Hepatocyte (in vitro differentiated cells): ENCODE data around the gene PECR. TPM values are rescaled to one million over a fixed set of nuclear protein-coding genes. Genes with fewer than 3 reads are reported as not detected.
A peak's percentile ranks its signal among the peaks of the same experiment; 100 is the strongest.

ENCODE experiments used
- DNase-seq: peaks from one replicate; pipeline ENCODE4 v3.0.0-alpha.2; 2016; ENCODE audit warnings: low spot score
- H2AFZ ChIP-seq: fragments of 200-600 bp; sonication (generic); 2 replicates; pipeline ENCODE4 v1.6.0; 2016; ENCODE audit warnings: antibody characterized with exemption, mild to moderate bottlenecking
- H3K27ac ChIP-seq: fragments of 200-600 bp; sonication (generic); 2 replicates; pipeline ENCODE4 v1.5.1; 2016; ENCODE audit warnings: mild to moderate bottlenecking
- H3K27me3 ChIP-seq: fragments of 200-600 bp; sonication (generic); 2 replicates; pipeline ENCODE4 v1.6.1; 2016
- H3K36me3 ChIP-seq: fragments of 200-600 bp; sonication (generic); replicated peaks from 2 replicates; pipeline ENCODE4 v1.5.1; 2016; ENCODE audit warnings: low read depth; ENCODE audit not compliant: insufficient read depth
- H3K4me1 ChIP-seq: fragments of 200-600 bp; sonication (generic); 2 replicates; pipeline ENCODE4 v1.5.1; 2016; ENCODE audit warnings: mild to moderate bottlenecking, moderate library complexity; ENCODE audit not compliant: insufficient read depth
- H3K4me2 ChIP-seq: fragments of 200-600 bp; sonication (generic); 2 replicates; pipeline ENCODE4 v1.6.0; 2016
- H3K4me3 ChIP-seq: fragments of 200-600 bp; sonication (generic); 2 replicates; pipeline ENCODE4 v1.5.1; 2016; ENCODE audit warnings: mild to moderate bottlenecking
- H3K79me2 ChIP-seq: fragments of 200-600 bp; sonication (generic); 2 replicates; pipeline ENCODE4 v1.6.0; 2017; ENCODE audit warnings: mild to moderate bottlenecking
- H3K9me2 ChIP-seq: fragments of 200-600 bp; sonication (generic); replicated peaks from 2 replicates; pipeline ENCODE4 v1.6.0; 2017; ENCODE audit warnings: mild to moderate bottlenecking; ENCODE audit not compliant: insufficient read depth
- H3K9me3 ChIP-seq: fragments of 200-600 bp; sonication (generic); 2 replicates; pipeline ENCODE4 v1.5.1; 2016; ENCODE audit warnings: low read depth, mild to moderate bottlenecking
- H4K20me1 ChIP-seq: fragments of 200-600 bp; sonication (generic); 2 replicates; pipeline ENCODE4 v1.6.0; 2016; ENCODE audit warnings: mild to moderate bottlenecking; ENCODE audit not compliant: insufficient read depth, poor library complexity, severe bottlenecking
- CTCF ChIP-seq: fragments of 200-600 bp; sonication (generic); IDR thresholded peaks from 2 replicates; pipeline ENCODE4 v1.5.1; 2016; ENCODE audit warnings: antibody characterized with exemption, mild to moderate bottlenecking; ENCODE audit not compliant: poor library complexity
- EZH2 ChIP-seq: fragments of 200-600 bp; sonication (generic); IDR thresholded peaks from 2 replicates; pipeline ENCODE4 v1.6.1; 2016; ENCODE audit warnings: antibody characterized with exemption, mild to moderate bottlenecking, borderline replicate concordance
- EZH2phosphoT487 ChIP-seq: fragments of 200-600 bp; sonication (generic); IDR thresholded peaks from one replicate; pipeline ENCODE4 v1.6.1; 2018; ENCODE audit warnings: antibody characterized with exemption, mild to moderate bottlenecking, low read depth, moderate library complexity; ENCODE audit not compliant: unreplicated experiment, severe bottlenecking
- WGBS: methylation state at CpG from one replicate; pipeline ENCODE4 v1.1.6; 2016; ENCODE audit warnings: low lambda C conversion rate; ENCODE audit errors: missing lambda C conversion rate; 5-methylcytosine and 5-hydroxymethylcytosine counted together
- polyA plus RNA-seq: library from polyadenylated mRNA; unstranded; fragments of >200 nt; fragmentation: Nextera tagmentation; extraction: Ambion mirVana; gene quantifications from 2 replicates; pipeline ENCODE4 v1.2.1, GENCODE V29; 2016
- total RNA-seq: library from RNA; depleted of rRNA; stranded (reverse); fragments of >200 nt; gene quantifications from 2 replicates; pipeline ENCODE4 v1.2.3, GENCODE V29; 2014

PECR gene
- total and polyA plus RNA-seq, 2 experiments from 2014 or later, result 17.4 to 32.4 TPM

GRCh38 chr2:216108310-216108966 lies 26.8 kb upstream of the PECR start:
- peaks cover 41% of the 10 kb centered on the region for H3K79me2 ChIP-seq
- peak overlapping the region; percentile 13 for H3K4me3 ChIP-seq
- peak overlapping the region; percentile 3 for H2AFZ ChIP-seq
- DNase-seq, result peak; percentile 30
- peaks cover 19% of the 10 kb centered on the region for H3K4me1 ChIP-seq
- H3K9me2 ChIP-seq, result no peaks in the 10 kb centered on the region
- H3K4me2 ChIP-seq, result peak overlapping the region; percentile 71
- H3K27ac ChIP-seq, result peak overlapping the region; percentile 50
- no peak for TF ChIP-seq EZH2phosphoT487
- TF ChIP-seq CTCF, result no peak
- no peak for TF ChIP-seq EZH2
- no peaks in the 10 kb centered on the region for H3K9me3 ChIP-seq
- no peaks in the 10 kb centered on the region for H3K36me3 ChIP-seq
- H3K27me3 ChIP-seq, result no peaks in the 10 kb centered on the region
- no peaks in the 10 kb centered on the region for H4K20me1 ChIP-seq
- WGBS, result 40% methylated on average over 6 of the region's 6 CpGs

GRCh38 chr2:216107760-216108159 lies 26.2 kb upstream of the PECR start:
- Histone ChIP-seq H3K27me3 (no peaks in the 10 kb centered on the region), H3K79me2 (peaks cover 35% of the 10 kb centered on the region), H3K9me3 (no peaks in the 10 kb centered on the region), H3K4me1 (peaks cover 19% of the 10 kb centered on the region), H3K4me2 (peak overlapping the region; percentile 71), H3K36me3 (no peaks in the 10 kb centered on the region), H3K9me2 (no peaks in the 10 kb centered on the region), H3K4me3 (no peak overlapping the region), H4K20me1 (no peaks in the 10 kb centered on the region), H3K27ac (peak overlapping the region; percentile 50), H2AFZ (peak overlapping the region; percentile 3)
- DNase-seq, result peak; percentile 43
- no peak for TF ChIP-seq EZH2phosphoT487
- no peak for TF ChIP-seq CTCF
- TF ChIP-seq EZH2, result no peak
- 23% methylated on average over 13 of the region's 13 CpGs for WGBS

GRCh38 chr2:216107320-216107719 lies 25.7 kb upstream of the PECR start:
- Histone ChIP-seq H3K9me3 (no peaks in the 10 kb centered on the region), H3K27me3 (no peaks in the 10 kb centered on the region), H3K4me1 (peaks cover 19% of the 10 kb centered on the region), H3K9me2 (no peaks in the 10 kb centered on the region), H3K36me3 (no peaks in the 10 kb centered on the region), H3K27ac (peak overlapping the region; percentile 50), H4K20me1 (no peaks in the 10 kb centered on the region), H2AFZ (peak overlapping the region; percentile 3), H3K79me2 (peaks cover 30% of the 10 kb centered on the region), H3K4me2 (peak overlapping the region; percentile 71), H3K4me3 (no peak overlapping the region)
- no peak for DNase-seq
- TF ChIP-seq CTCF (no peak), EZH2 (no peak), EZH2phosphoT487 (no peak)
- 71% methylated on average over 8 of the region's 8 CpGs for WGBS
